Subcutaneous abdominal adipose tissue (tissue), 5 donors: ENCODE data around the gene SERPINF2.
"Not testable (repeated sequence)": the region's sequence is repeated elsewhere in the genome, so short reads cannot be mapped to it uniquely, and the experiment has no call there.

Experiments used
- H3K27ac ChIP-seq: one replicate; pipeline ENCODE4 v1.7.0; 2013; ENCODE audit warnings: low read depth, mild to moderate bottlenecking, inconsistent platforms, low read length, moderate library complexity
- H3K27me3 ChIP-seq, 5 donors: one replicate each; pipeline ENCODE4 v1.7.0; 2013; ENCODE audit warnings: low read length in 5 of 5, inconsistent platforms in 1 of 5; ENCODE audit not compliant: control insufficient read depth in 5 of 5, insufficient read depth in 4 of 5
- H3K36me3 ChIP-seq, 5 donors: one replicate each; pipeline ENCODE4 v1.7.0; 2013; ENCODE audit warnings: low read length in 5 of 5; ENCODE audit not compliant: control insufficient read depth in 5 of 5, insufficient read depth in 5 of 5
- H3K4me1 ChIP-seq, 5 donors: one replicate each; pipeline ENCODE4 v1.7.0; 2013; ENCODE audit warnings: low read length in 5 of 5, mild to moderate bottlenecking in 3 of 5, moderate library complexity in 1 of 5; ENCODE audit not compliant: control insufficient read depth in 5 of 5, insufficient read depth in 5 of 5
- H3K4me3 ChIP-seq, 5 donors: one replicate each; pipeline ENCODE4 v1.7.0; 2013; ENCODE audit warnings: low read length in 5 of 5, low read depth in 1 of 5
- H3K9ac ChIP-seq, 5 donors: one replicate each; pipeline ENCODE4 v1.7.0; 2013; ENCODE audit warnings: low read length in 5 of 5, mild to moderate bottlenecking in 4 of 5, moderate library complexity in 3 of 5
- H3K9me3 ChIP-seq, 5 donors: one replicate each; pipeline ENCODE4 v1.7.0; 2013; ENCODE audit warnings: low read length in 5 of 5; ENCODE audit not compliant: control insufficient read depth in 5 of 5
- donor health status: healthy.
- donor health status: healthy.
- donor health status: healthy.
- donor health status: healthy.
- donor health status: healthy.

Gene SERPINF2

DNA sequence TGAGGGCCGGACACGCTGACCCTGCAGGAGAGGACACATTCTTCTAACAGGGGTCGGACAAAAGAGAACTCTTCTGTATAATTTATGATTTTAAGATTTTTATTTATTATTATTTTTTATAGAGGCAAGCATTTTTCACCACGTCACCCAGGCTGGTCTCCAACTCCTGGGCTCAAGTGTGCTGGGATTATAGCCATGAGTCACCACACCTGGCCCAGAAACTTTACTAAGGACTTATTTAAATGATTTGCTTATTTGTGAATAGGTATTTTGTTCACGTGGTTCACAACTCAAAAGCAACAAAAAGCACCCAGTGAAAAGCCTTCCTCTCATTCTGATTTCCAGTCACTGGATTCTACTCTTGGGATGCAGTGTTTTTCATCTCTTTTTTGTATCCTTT is 16.9 kb downstream of the SERPINF2 start:
- Histone ChIP-seq H3K27ac (no peak overlapping the region), H3K36me3 (no peaks in the 10 kb centered on the region), H3K4me1 (peaks cover 7 to 55% (median 41%) of the 10 kb centered on the region in 5 donors), H3K9ac (no peak overlapping the region), H3K27me3 (no peaks in the 10 kb centered on the region), H3K9me3 (no peaks in the 10 kb centered on the region), H3K4me3 (no peak overlapping the region)

DNA sequence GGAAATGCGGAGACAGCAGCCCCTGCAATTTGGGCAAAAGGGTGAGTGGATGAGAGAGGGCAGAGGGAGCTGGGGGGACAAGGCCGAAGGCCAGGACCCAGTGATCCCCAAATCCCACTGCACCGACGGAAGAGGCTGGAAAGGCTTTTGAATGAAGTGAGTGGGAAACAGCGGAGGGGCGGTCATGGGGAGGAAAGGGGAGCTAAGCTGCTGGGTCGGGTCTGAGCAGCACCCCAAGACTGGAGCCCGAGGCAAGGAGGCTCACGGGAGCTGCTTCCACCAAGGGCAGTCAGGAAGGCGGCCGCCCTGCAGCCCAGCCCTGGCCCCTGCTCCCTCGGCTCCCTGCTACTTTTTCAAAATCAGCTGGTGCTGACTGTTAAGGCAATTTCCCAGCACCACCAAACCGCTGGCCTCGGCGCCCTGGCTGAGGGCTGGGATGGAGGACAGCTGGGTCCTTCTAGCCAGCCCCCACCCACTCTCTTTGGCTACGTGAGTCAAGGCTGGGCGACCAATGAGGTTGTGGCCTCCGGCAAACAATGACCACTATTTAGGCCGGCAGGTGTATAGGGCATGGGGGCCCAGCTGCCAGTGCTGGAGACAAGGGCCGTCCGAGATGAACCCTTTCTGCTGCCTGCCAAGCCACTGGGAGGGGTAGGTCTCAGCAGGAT is 19.7 kb downstream of the SERPINF2 start:
- peak overlapping the region; percentile 67 to 93 (median 85) for H3K4me3 ChIP-seq
- H3K36me3 ChIP-seq: peaks cover 0 to 3% (median under 1%) of the 10 kb centered on the region in 5 donors
- peak overlapping the region; percentile 98 for H3K27ac ChIP-seq
- peaks cover 8 to 60% (median 52%) of the 10 kb centered on the region in 5 donors for H3K4me1 ChIP-seq
- H3K9ac ChIP-seq: peak overlapping the region; percentile 71 to 93 (median 89)
- H3K27me3 ChIP-seq: no peaks in the 10 kb centered on the region
- no peaks in the 10 kb centered on the region for H3K9me3 ChIP-seq

DNA sequence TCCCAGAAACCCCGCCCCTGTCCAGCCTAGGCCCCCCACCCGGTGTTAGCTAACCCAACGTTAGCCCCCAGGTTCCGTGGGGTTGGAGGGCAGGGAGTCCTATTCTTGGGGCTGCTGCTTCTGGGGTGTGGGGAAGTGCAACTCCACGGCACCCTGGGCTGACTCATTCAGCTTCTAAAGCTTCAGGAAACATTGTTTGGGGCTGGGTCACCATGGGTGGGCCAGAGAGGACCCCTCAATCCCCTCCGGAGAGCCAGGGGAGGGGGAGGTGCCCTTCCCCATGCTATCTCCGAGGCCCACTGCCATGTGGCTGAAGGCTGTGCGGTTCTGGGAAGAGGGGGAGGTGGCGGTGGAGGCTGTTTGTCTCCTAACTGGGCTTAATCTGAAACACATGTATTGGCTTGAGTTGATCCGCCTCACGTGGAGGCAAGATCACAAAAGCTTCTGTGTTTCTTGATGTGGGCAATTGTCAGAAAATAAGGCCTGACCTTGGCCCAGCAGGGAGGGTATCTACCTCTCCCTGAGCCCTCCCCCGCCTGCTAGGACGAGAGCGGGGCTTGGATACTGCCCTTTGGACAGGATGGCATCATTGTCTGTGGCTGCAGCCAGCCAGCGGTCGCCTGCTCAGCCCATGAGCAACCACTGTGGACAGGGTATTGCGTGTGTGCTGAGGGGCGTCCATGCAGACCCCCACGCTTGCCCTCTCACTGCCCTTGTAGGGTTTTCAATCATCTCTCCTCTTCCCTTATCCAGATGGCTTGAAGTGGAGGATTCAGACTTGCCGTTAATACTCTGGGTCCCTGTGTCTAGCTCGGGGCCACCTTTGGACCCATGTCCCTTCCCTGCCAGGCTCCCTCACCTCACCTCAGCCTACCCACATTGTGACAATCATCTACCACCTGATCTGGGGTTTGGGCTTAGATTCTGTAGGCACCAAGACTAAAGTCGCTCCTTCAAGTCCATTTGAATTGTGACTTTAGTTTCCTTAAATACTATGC is 20.5 kb downstream of the SERPINF2 start:
- peak overlapping the region; percentile 67 to 88 (median 84) for H3K4me3 ChIP-seq
- H3K27ac ChIP-seq: peak overlapping the region; percentile 98
- peaks cover 0 to 8% (median 5%) of the 10 kb centered on the region in 5 donors for H3K36me3 ChIP-seq
- no peaks in the 10 kb centered on the region for H3K27me3 ChIP-seq
- peak overlapping the region; percentile 71 to 93 (median 89) for H3K9ac ChIP-seq
- H3K9me3 ChIP-seq: no peaks in the 10 kb centered on the region
- H3K4me1 ChIP-seq: peaks cover 8 to 63% (median 52%) of the 10 kb centered on the region in 5 donors

DNA sequence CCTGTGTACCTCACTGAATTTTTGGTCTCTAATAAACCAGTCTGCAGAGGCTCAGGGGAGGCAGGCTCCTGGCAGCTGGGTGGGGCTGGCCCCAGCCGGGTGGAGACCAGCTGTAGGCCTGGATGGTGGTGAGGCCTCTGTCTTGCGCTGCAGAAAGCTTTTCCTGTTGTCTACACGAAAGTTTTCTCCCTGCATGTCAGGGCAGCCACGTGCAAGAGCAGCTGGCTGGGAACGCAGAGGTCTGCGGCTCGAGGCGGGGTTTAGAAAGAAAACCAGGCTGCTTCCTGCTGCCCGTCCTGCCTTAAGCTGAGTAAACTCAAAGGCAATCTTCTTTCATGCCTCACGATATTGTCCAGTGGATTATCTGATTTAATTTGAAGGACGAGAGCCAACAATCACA is 21.6 kb downstream of the SERPINF2 start:
- H3K9ac ChIP-seq: peak overlapping the region in 4 of 5 donors; percentile 13 to 89 (median 67)
- H3K27me3 ChIP-seq: no peaks in the 10 kb centered on the region
- H3K4me1 ChIP-seq: peaks cover 8 to 63% (median 52%) of the 10 kb centered on the region in 5 donors
- peaks cover 0 to 9% (median 5%) of the 10 kb centered on the region in 5 donors for H3K36me3 ChIP-seq
- peak overlapping the region; percentile 67 to 88 (median 84) for H3K4me3 ChIP-seq
- peak overlapping the region; percentile 98 for H3K27ac ChIP-seq
- H3K9me3 ChIP-seq: no peaks in the 10 kb centered on the region

DNA sequence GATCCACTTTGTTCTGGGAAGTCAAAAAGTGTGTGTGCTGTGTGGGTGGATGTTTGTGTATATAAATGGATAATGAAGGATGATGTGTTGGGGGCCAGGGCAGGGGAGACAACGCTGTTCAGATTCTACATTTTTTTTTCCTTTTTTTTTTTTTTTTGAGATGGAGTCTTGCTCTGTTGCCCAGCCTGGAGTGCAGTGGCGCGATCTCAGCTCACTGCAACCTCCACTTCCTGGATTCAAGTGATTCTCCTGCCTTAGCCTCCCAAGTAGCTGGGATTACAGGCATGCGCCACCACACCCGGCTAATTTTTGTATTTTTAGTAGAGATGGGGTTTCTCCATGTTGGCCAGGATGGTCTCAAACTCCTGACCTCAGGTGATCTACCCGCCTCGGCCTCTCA is 22.0 kb downstream of the SERPINF2 start:
- H3K9ac ChIP-seq: peak overlapping the region in 3 of 5 donors; percentile 43 to 89 (median 56)
- H3K9me3 ChIP-seq, H3K27me3 ChIP-seq: not testable (repeated sequence)
- peaks cover 0 to 13% (median 9%) of the 10 kb centered on the region in 5 donors for H3K36me3 ChIP-seq
- peaks cover 8 to 63% (median 52%) of the 10 kb centered on the region in 5 donors for H3K4me1 ChIP-seq
- peak overlapping the region in 2 of 5 donors; percentile 67 to 84 for H3K4me3 ChIP-seq
- peak overlapping the region; percentile 98 for H3K27ac ChIP-seq

DNA sequence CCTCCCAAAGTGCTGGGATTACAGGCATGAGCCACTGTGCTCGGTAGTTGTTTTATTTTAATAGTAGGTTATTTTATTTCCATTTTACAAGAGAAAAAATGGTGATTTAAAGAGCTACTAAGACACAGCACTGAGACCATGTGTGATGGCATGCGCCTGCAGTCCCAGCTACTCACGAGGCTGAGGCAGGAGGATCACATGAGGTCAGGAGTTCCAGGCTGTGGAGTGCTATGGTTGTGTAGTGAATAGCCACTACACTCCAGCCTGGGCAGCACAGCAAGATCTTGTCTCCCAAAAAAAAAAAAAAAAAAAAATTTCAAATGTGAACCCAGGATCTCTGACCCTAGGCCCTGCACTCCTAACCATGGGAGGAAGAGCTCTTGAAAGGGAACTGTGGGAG is 22.9 kb downstream of the SERPINF2 start:
- Histone ChIP-seq H3K27ac (no peak overlapping the region), H3K9ac (no peak overlapping the region), H3K27me3 (no peaks in the 10 kb centered on the region), H3K36me3 (peaks cover 0 to 20% (median 15%) of the 10 kb centered on the region in 5 donors), H3K9me3 (no peaks in the 10 kb centered on the region), H3K4me3 (no peak overlapping the region), H3K4me1 (peaks cover 8 to 60% (median 52%) of the 10 kb centered on the region in 5 donors)

DNA sequence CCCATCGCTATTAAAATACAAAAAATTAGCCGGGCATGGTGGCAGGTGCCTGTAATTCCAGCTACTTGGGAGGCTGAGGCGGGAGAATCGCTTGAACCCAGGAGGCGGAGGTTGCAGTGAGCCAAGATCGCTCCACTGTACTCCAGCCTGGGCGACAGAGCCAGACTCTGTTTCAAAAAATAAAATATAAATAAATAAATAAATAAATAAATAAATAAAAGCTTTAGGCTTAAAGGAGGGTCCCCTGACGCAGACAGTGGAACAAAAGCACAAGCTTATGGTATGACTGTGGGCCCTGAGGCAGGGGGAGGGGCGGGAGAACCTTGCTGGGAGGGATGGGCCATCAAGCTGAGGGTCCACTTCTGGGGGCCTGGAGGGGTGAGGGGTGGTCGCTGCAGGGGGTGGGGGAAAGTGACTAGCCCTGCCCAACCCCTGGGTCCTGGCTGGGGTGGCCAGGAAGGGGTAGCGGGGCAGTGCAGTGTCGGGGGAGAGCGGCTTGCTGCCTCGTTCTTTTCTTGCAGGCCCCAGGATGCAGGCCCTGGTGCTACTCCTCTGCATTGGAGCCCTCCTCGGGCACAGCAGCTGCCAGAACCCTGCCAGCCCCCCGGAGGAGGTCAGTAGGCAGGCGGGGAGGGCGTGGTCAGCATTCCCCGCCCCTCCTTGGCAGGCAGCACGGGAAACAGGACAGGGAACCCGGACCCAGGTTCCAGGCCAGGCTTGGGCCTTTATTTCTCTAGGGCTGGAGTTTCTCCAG is 23.9 kb downstream of the SERPINF2 start:
- H3K36me3 ChIP-seq: peaks cover 0 to 28% (median 23%) of the 10 kb centered on the region in 5 donors
- H3K4me3 ChIP-seq: no peak overlapping the region
- peaks cover 8 to 56% (median 49%) of the 10 kb centered on the region in 5 donors for H3K4me1 ChIP-seq
- H3K9me3 ChIP-seq: no peaks in the 10 kb centered on the region
- H3K9ac ChIP-seq: peak overlapping the region in 2 of 5 donors; percentile 30 to 52
- H3K27ac ChIP-seq: peak overlapping the region; percentile 24
- H3K27me3 ChIP-seq: no peaks in the 10 kb centered on the region

DNA sequence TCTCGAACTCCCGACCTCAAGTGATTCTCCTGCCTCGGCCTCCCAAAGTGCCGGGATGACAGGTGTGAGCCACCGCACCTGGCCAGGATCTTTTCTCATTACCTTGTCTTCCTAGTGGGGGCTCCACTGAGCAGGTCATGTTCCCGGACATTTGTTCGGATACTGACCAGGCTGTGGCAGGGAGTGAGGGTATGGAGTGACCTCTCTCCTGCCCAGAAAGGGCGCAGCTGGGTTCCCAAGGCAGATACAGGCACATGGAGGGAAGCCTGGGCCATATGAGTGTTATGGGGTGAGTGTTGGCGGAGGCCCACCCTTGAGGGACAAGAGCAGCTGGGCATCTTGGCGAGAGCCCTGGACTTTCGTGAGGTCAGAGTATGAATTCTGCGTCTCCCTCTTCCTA is 24.7 kb downstream of the SERPINF2 start:
- Histone ChIP-seq H3K4me3 (no peak overlapping the region), H3K27me3 (no peaks in the 10 kb centered on the region), H3K9ac (peak overlapping the region in 2 of 5 donors; percentile 21), H3K9me3 (no peaks in the 10 kb centered on the region), H3K4me1 (peaks cover 8 to 52% (median 41%) of the 10 kb centered on the region in 5 donors), H3K36me3 (peaks cover 0 to 35% (median 28%) of the 10 kb centered on the region in 5 donors), H3K27ac (peak overlapping the region; percentile 24)

DNA sequence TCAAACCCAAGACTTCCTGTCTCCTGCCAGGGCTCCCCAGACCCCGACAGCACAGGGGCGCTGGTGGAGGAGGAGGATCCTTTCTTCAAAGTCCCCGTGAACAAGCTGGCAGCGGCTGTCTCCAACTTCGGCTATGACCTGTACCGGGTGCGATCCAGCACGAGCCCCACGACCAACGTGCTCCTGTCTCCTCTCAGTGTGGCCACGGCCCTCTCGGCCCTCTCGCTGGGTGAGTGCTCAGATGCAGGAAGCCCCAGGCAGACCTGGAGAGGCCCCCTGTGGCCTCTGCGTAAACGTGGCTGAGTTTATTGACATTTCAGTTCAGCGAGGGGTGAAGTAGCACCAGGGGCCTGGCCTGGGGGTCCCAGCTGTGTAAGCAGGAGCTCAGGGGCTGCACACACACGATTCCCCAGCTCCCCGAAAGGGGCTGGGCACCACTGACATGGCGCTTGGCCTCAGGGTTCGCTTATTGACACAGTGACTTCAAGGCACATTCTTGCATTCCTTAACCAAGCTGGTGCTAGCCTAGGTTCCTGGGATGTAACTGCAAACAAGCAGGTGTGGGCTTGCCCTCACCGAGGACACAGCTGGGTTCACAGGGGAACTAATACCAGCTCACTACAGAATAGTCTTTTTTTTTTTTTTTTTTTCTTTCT is 27.3 kb downstream of the SERPINF2 start:
- Histone ChIP-seq H3K27me3 (no peaks in the 10 kb centered on the region), H3K9me3 (no peaks in the 10 kb centered on the region), H3K27ac (peak overlapping the region; percentile 30), H3K4me1 (peaks cover 2 to 48% (median 34%) of the 10 kb centered on the region in 5 donors), H3K9ac (no peak overlapping the region), H3K4me3 (no peak overlapping the region), H3K36me3 (peaks cover 0 to 44% (median 37%) of the 10 kb centered on the region in 5 donors)
